GM13977 (cell line): ENCODE data around the gene SYNDIG1.

ENCODE experiments used
- DNase-seq: peaks from one replicate; pipeline ENCODE4 v3.0.0; 2012; ENCODE audit warnings: low spot score
- CTCF ChIP-seq: IDR thresholded peaks from 2 replicates; pipeline ENCODE4 v1.5.1; 2012; ENCODE audit warnings: mild to moderate bottlenecking, control low read depth; ENCODE audit not compliant: insufficient read depth; ENCODE audit errors: extremely low read depth, missing control alignments
- in situ Hi-C: fragments of 300-500 bp; cut with MboI; formaldehyde crosslinking; loops from one replicate; pipeline ENCODE4 v1.12.0; 2022; ENCODE audit warnings: low sequenced_read_pairs, low pct_unique_long_range_greater_than_20kb, mixed read lengths, inconsistent platforms; ENCODE audit not compliant: unreplicated experiment

SYNDIG1 gene

GRCh38 chr20:24477831-24478547, 8.6 kb downstream of the SYNDIG1 start:
- in situ Hi-C loops: no loop called here
- TF ChIP-seq CTCF: no peak
- no peak for DNase-seq

- TF ChIP-seq CTCF: no peak
- DNase-seq: no peak
- in situ Hi-C loops: no loop called here
Measured at GRCh38 chr20:24478584-24478983, 9.2 kb downstream of the SYNDIG1 start.

- TF ChIP-seq CTCF: no peak
- in situ Hi-C loops: no loop called here
Measured at GRCh38 chr20:24479106-24479505, 9.7 kb downstream of the SYNDIG1 start.

GRCh38 chr20:24479595-24479994, 10.2 kb downstream of the SYNDIG1 start:
- no peak for DNase-seq
- no peak for TF ChIP-seq CTCF
- in situ Hi-C loops: no loop called here

More at GRCh38 chr20:24479106-24479505, 9.7 kb downstream of the SYNDIG1 start:
- DNase-seq: no peak

- no peak for TF ChIP-seq CTCF
- in situ Hi-C loops: no loop called here
- no peak for DNase-seq
Measured at GRCh38 chr20:24480509-24480908, 11.1 kb downstream of the SYNDIG1 start.

GRCh38 chr20:24481173-24481572, 11.7 kb downstream of the SYNDIG1 start:
- no peak for DNase-seq
- in situ Hi-C loops: no loop called here
- no peak for TF ChIP-seq CTCF
